Loucy (cell line): ENCODE measurements around the gene BTBD16.

Experiments used
- EZH2phosphoT487 ChIP-seq: fragments of 200-600 bp; IDR thresholded peaks from 2 replicates; pipeline ENCODE4 v1.6.1; 2018; ENCODE audit warnings: antibody characterized with exemption, mild to moderate bottlenecking, moderate library complexity, borderline replicate concordance
- TF ChIP-seq, protein P1 (sequence below): fragments of 200-600 bp; sonication (generic); conservative IDR thresholded peaks from 2 replicates; pipeline ENCODE4 v1.5.1; 2014; ENCODE audit warnings: mild to moderate bottlenecking, antibody characterized with exemption, low read length

DNA sequence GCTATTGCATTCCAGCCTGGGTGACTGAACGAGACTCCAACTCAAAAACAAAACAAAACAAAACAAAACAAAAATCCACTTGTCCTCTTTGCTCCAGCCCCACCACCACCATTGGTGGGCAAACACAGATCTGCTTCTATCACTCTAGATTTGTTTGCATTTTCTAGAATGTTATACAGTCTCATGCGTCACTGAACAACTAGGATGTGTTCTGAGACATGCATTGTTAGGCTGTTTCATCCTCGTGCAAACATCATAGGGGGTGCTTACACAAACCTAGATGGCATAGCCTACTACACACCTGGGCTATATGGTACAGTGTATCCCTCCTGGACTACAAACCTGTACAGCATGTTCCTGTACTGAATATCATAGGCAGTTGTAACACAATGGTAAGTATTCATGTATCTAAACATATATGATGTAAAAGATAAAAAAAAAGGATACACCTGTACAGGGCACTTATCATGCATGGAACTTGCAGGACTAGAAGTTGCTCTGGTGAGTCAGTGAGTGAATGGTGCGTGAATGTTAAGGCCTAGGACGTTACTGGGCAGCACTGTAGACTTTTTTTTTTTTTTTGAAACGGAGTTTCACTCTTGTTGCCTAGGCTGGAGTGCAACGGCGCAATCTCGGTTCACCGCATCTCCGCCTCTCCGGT is 45.3 kb downstream of the BTBD16 start:
- TF ChIP-seq, protein P1, sequence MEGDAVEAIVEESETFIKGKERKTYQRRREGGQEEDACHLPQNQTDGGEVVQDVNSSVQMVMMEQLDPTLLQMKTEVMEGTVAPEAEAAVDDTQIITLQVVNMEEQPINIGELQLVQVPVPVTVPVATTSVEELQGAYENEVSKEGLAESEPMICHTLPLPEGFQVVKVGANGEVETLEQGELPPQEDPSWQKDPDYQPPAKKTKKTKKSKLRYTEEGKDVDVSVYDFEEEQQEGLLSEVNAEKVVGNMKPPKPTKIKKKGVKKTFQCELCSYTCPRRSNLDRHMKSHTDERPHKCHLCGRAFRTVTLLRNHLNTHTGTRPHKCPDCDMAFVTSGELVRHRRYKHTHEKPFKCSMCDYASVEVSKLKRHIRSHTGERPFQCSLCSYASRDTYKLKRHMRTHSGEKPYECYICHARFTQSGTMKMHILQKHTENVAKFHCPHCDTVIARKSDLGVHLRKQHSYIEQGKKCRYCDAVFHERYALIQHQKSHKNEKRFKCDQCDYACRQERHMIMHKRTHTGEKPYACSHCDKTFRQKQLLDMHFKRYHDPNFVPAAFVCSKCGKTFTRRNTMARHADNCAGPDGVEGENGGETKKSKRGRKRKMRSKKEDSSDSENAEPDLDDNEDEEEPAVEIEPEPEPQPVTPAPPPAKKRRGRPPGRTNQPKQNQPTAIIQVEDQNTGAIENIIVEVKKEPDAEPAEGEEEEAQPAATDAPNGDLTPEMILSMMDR: no peak
- no peak for TF ChIP-seq EZH2phosphoT487
